Trophoblast cell (in vitro differentiated cells and primary cell): ENCODE measurements around the gene PRDM16.

ENCODE experiments used
- DNase-seq, 2 donors: peaks; one replicate each; pipeline ENCODE4 v3.0.0-alpha.2; 2016
- H2AFZ ChIP-seq: 2 replicates; pipeline ENCODE4 v1.6.1; 2013; ENCODE audit warnings: low read length, moderate library complexity, mild to moderate bottlenecking; ENCODE audit not compliant: insufficient read depth, poor library complexity
- H2AK5ac ChIP-seq: 2 replicates; pipeline ENCODE4 v1.6.1; 2013; ENCODE audit warnings: mild to moderate bottlenecking, low read length
- H2BK120ac ChIP-seq: 2 replicates; pipeline ENCODE4 v1.6.1; 2013; ENCODE audit warnings: low read length, mild to moderate bottlenecking, moderate library complexity; ENCODE audit not compliant: insufficient read depth, poor library complexity
- H2BK12ac ChIP-seq: 2 replicates; pipeline ENCODE4 v1.6.1; 2013; ENCODE audit warnings: mild to moderate bottlenecking, low read length, moderate library complexity
- H2BK5ac ChIP-seq: 2 replicates; pipeline ENCODE4 v1.6.1; 2013; ENCODE audit warnings: low read length, low read depth, moderate library complexity, mild to moderate bottlenecking; ENCODE audit not compliant: poor library complexity
- H3K14ac ChIP-seq: 2 replicates; pipeline ENCODE4 v1.6.1; 2013; ENCODE audit warnings: mild to moderate bottlenecking, low read length
- H3K18ac ChIP-seq: 2 replicates; pipeline ENCODE4 v1.6.1; 2013; ENCODE audit warnings: mild to moderate bottlenecking, low read length
- H3K23ac ChIP-seq: 2 replicates; pipeline ENCODE4 v1.6.1; 2013; ENCODE audit warnings: low read length
- H3K27ac ChIP-seq: 2 replicates; pipeline ENCODE4 v1.5.1; 2013; ENCODE audit warnings: low read depth, mild to moderate bottlenecking, inconsistent platforms, low read length, moderate library complexity
- H3K27me3 ChIP-seq: 2 replicates; pipeline ENCODE4 v1.6.1; 2013; ENCODE audit warnings: inconsistent platforms, mild to moderate bottlenecking, low read length, moderate library complexity; ENCODE audit not compliant: insufficient read depth
- H3K36me3 ChIP-seq, 2 experiments: 1 replicate in 1 of 2; 2 replicates in 1 of 2; pipeline ENCODE4 v1.6.1; 2013; ENCODE audit warnings: low read length in 2 of 2, mild to moderate bottlenecking in 2 of 2, moderate library complexity in 1 of 2; ENCODE audit not compliant: insufficient read depth in 2 of 2, control insufficient read depth in 1 of 2
- H3K4ac ChIP-seq: 2 replicates; pipeline ENCODE4 v1.6.1; 2013; ENCODE audit warnings: low read depth, mild to moderate bottlenecking, low read length, moderate library complexity
- H3K4me1 ChIP-seq, 2 experiments: 1 replicate in 1 of 2; 2 replicates in 1 of 2; pipeline ENCODE4 v1.6.1; 2013; ENCODE audit warnings: low read length in 2 of 2, mild to moderate bottlenecking in 2 of 2, moderate library complexity in 1 of 2; ENCODE audit not compliant: insufficient read depth in 2 of 2, control insufficient read depth in 1 of 2
- H3K4me2 ChIP-seq: 2 replicates; pipeline ENCODE4 v1.6.1; 2013; ENCODE audit warnings: inconsistent platforms, mild to moderate bottlenecking, low read length, moderate library complexity
- H3K4me3 ChIP-seq: 2 replicates; pipeline ENCODE4 v1.5.1; 2013; ENCODE audit warnings: mild to moderate bottlenecking, low read depth, low read length, inconsistent platforms
- H3K79me1 ChIP-seq: one replicate; pipeline ENCODE4 v1.6.1; 2013; ENCODE audit warnings: low read length
- H3K79me2 ChIP-seq: 2 replicates; pipeline ENCODE4 v1.6.1; 2013; ENCODE audit warnings: low read length, mild to moderate bottlenecking; ENCODE audit not compliant: control insufficient read depth, insufficient read depth, poor library complexity
- H3K9ac ChIP-seq: 2 replicates; pipeline ENCODE4 v1.6.1; 2013; ENCODE audit warnings: mild to moderate bottlenecking, low read length
- H3K9me3 ChIP-seq: 2 replicates; pipeline ENCODE4 v1.6.1; 2013; ENCODE audit warnings: low read depth, mild to moderate bottlenecking, control low read depth, inconsistent platforms, low read length; ENCODE audit not compliant: insufficient read depth
- H4K12ac ChIP-seq: 2 replicates; pipeline ENCODE4 v1.6.1; 2013; ENCODE audit warnings: low read depth, mild to moderate bottlenecking, low read length, moderate library complexity
- H4K8ac ChIP-seq: 2 replicates; pipeline ENCODE4 v1.6.1; 2013; ENCODE audit warnings: low read depth, mild to moderate bottlenecking, low read length, moderate library complexity
- H4K91ac ChIP-seq: one replicate; pipeline ENCODE4 v1.6.1; 2013; ENCODE audit warnings: low read depth, mild to moderate bottlenecking, low read length, moderate library complexity
- WGBS: extraction: QIAGEN DNeasy Blood & Tissue Kit; methylation state at CpG from one replicate; pipeline ENCODE4 v1.1.7; 2013; ENCODE audit warnings: missing lambda C conversion rate; ENCODE audit not compliant: insufficient read length, insufficient coverage; ENCODE audit errors: extremely low coverage; 5-methylcytosine and 5-hydroxymethylcytosine counted together

The PRDM16 gene

GRCh38 chr1:3304692-3305091 lies 235.7 kb downstream of the PRDM16 start:
- Histone ChIP-seq H3K36me3 (no peaks in the 10 kb centered on the region), H3K9me3 (peaks cover 7% of the 10 kb centered on the region), H3K14ac (no peak overlapping the region), H3K4me2 (no peak overlapping the region), H4K12ac (no peak overlapping the region), H2BK12ac (no peak overlapping the region), H2BK120ac (no peak overlapping the region), H3K4me1 (no peaks in the 10 kb centered on the region), H3K9ac (no peak overlapping the region), H4K91ac (no peak overlapping the region), H3K79me1 (no peaks in the 10 kb centered on the region), H2BK5ac (no peak overlapping the region), H4K8ac (no peak overlapping the region), H3K27me3 (no peaks in the 10 kb centered on the region), H3K27ac (no peak overlapping the region), H3K18ac (no peak overlapping the region), H3K79me2 (no peaks in the 10 kb centered on the region), H3K4ac (no peak overlapping the region), H3K23ac (no peak overlapping the region), H3K4me3 (no peak overlapping the region), H2AFZ (no peak overlapping the region), H2AK5ac (no peak overlapping the region)
- WGBS: no CpG with 5 or more reads among the region's 11 CpGs
- no peak for DNase-seq

GRCh38 chr1:3305156-3305555 lies 236.2 kb downstream of the PRDM16 start:
- H2BK5ac ChIP-seq: no peak overlapping the region
- H3K27me3 ChIP-seq: no peaks in the 10 kb centered on the region
- H2BK12ac ChIP-seq: no peak overlapping the region
- no peak overlapping the region for H2AFZ ChIP-seq
- no peak overlapping the region for H3K9ac ChIP-seq
- H3K4ac ChIP-seq: no peak overlapping the region
- peaks cover 7% of the 10 kb centered on the region for H3K9me3 ChIP-seq
- no peak overlapping the region for H3K18ac ChIP-seq
- no peak overlapping the region for H4K8ac ChIP-seq
- H3K14ac ChIP-seq: no peak overlapping the region
- no peak overlapping the region for H3K23ac ChIP-seq
- no peak overlapping the region for H3K27ac ChIP-seq
- no peak overlapping the region for H2BK120ac ChIP-seq
- H3K36me3 ChIP-seq: no peaks in the 10 kb centered on the region
- no peak overlapping the region for H3K4me3 ChIP-seq
- H2AK5ac ChIP-seq: no peak overlapping the region
- no peak overlapping the region for H4K12ac ChIP-seq
- WGBS: no CpG with 5 or more reads among the region's 13 CpGs
- no peaks in the 10 kb centered on the region for H3K79me1 ChIP-seq
- H3K4me1 ChIP-seq: no peaks in the 10 kb centered on the region
- no peak overlapping the region for H3K4me2 ChIP-seq
- no peaks in the 10 kb centered on the region for H3K79me2 ChIP-seq
- H4K91ac ChIP-seq: no peak overlapping the region
- DNase-seq: no peak

- WGBS: no CpG with 5 or more reads among the region's 10 CpGs
- H4K8ac ChIP-seq: no peak overlapping the region
Measured at GRCh38 chr1:3306583-3307291, 237.7 kb downstream of the PRDM16 start.

GRCh38 chr1:3307359-3307758 lies 238.4 kb downstream of the PRDM16 start:
- no peaks in the 10 kb centered on the region for H3K27me3 ChIP-seq
- H3K4ac ChIP-seq: no peak overlapping the region
- no peak overlapping the region for H3K4me3 ChIP-seq
- peaks cover 3 to 4% of the 10 kb centered on the region in 2 experiments for H3K4me1 ChIP-seq
- H3K14ac ChIP-seq: no peak overlapping the region
- H3K9ac ChIP-seq: no peak overlapping the region
- H3K79me2 ChIP-seq: no peaks in the 10 kb centered on the region
- no peak overlapping the region for H2AFZ ChIP-seq
- H4K91ac ChIP-seq: no peak overlapping the region
- H2BK120ac ChIP-seq: no peak overlapping the region
- H3K27ac ChIP-seq: no peak overlapping the region
- H3K9me3 ChIP-seq: peaks cover 9% of the 10 kb centered on the region
- no peak overlapping the region for H4K12ac ChIP-seq
- H2BK5ac ChIP-seq: no peak overlapping the region
- no peak overlapping the region for H3K18ac ChIP-seq
- H2AK5ac ChIP-seq: no peak overlapping the region
- WGBS: no CpG with 5 or more reads among the region's 8 CpGs
- peaks cover 6% of the 10 kb centered on the region for H3K79me1 ChIP-seq
- no peak overlapping the region for H3K23ac ChIP-seq
- no peak for DNase-seq
- no peak overlapping the region for H4K8ac ChIP-seq
- H3K4me2 ChIP-seq: no peak overlapping the region
- H2BK12ac ChIP-seq: no peak overlapping the region
- H3K36me3 ChIP-seq: no peaks in the 10 kb centered on the region

More at GRCh38 chr1:3306583-3307291, 237.7 kb downstream of the PRDM16 start:
- no peak overlapping the region for H4K91ac ChIP-seq
- peak in 1 of 2 donors; percentile 14 for DNase-seq
- no peak overlapping the region for H2AK5ac ChIP-seq
- H2BK5ac ChIP-seq: no peak overlapping the region
- H2BK12ac ChIP-seq: no peak overlapping the region
- peaks cover under 1% of the 10 kb centered on the region for H3K79me1 ChIP-seq
- H2BK120ac ChIP-seq: no peak overlapping the region
- H3K14ac ChIP-seq: no peak overlapping the region
- H3K9me3 ChIP-seq: peaks cover 9% of the 10 kb centered on the region
- no peak overlapping the region for H2AFZ ChIP-seq
- no peak overlapping the region for H3K4ac ChIP-seq
- no peak overlapping the region for H3K4me3 ChIP-seq
- no peaks in the 10 kb centered on the region for H3K79me2 ChIP-seq
- no peak overlapping the region for H3K4me2 ChIP-seq
- H3K4me1 ChIP-seq: no peaks in the 10 kb centered on the region
- H4K12ac ChIP-seq: no peak overlapping the region
- no peak overlapping the region for H3K18ac ChIP-seq
- no peaks in the 10 kb centered on the region for H3K36me3 ChIP-seq
- no peak overlapping the region for H3K27ac ChIP-seq
- H3K9ac ChIP-seq: no peak overlapping the region
- no peaks in the 10 kb centered on the region for H3K27me3 ChIP-seq
- no peak overlapping the region for H3K23ac ChIP-seq
